Endothelial cell of umbilical vein (primary cell): ENCODE data around the gene TXNDC2.
A peak's percentile ranks its signal among the peaks of the same experiment; 100 is the strongest.

Experiments
- EZH2 ChIP-seq: IDR thresholded peaks from 2 replicates; pipeline ENCODE4 v1.6.1; 2012; ENCODE audit warnings: borderline replicate concordance, low read depth, mild to moderate bottlenecking, moderate library complexity, low read length, inconsistent platforms; ENCODE audit not compliant: severe bottlenecking
- GATA2 ChIP-seq: IDR thresholded peaks from 2 replicates; pipeline ENCODE4 v1.7.0; 2011; ENCODE audit warnings: low read depth, mild to moderate bottlenecking, moderate library complexity, mixed read lengths, low read length; ENCODE audit not compliant: insufficient read length, insufficient read depth
- MYC ChIP-seq: IDR thresholded peaks from one replicate; pipeline ENCODE4 v1.6.1; 2011; ENCODE audit warnings: mild to moderate bottlenecking, low read depth, low read length
- POLR2A ChIP-seq: IDR thresholded peaks from 2 replicates; pipeline ENCODE4 v1.6.1; 2012; ENCODE audit warnings: low read depth, mild to moderate bottlenecking, control low read depth, low read length
- POLR2AphosphoS5 ChIP-seq: IDR thresholded peaks from 2 replicates; pipeline ENCODE4 v1.6.1; 2012; ENCODE audit warnings: low read depth, mild to moderate bottlenecking, control low read depth, low read length, moderate library complexity; ENCODE audit not compliant: insufficient read depth
- TF ChIP-seq, protein P1 (sequence below), 2 donors: IDR thresholded peaks; 1 replicate in 1 of 2; 2 replicates in 1 of 2; pipeline ENCODE4 v1.5.1; 2011; ENCODE audit warnings: low read length in 2 of 2, mild to moderate bottlenecking in 2 of 2, moderate library complexity in 2 of 2, control low read depth in 1 of 2, inconsistent platforms in 1 of 2, low read depth in 1 of 2; ENCODE audit not compliant: insufficient read depth in 1 of 2; ENCODE audit errors: extremely low read depth in 1 of 2
- TF ChIP-seq, protein P2 (sequence below): IDR thresholded peaks from 2 replicates; pipeline ENCODE4 v1.6.1; 2011; ENCODE audit not compliant: insufficient read depth, insufficient read length

DNA sequence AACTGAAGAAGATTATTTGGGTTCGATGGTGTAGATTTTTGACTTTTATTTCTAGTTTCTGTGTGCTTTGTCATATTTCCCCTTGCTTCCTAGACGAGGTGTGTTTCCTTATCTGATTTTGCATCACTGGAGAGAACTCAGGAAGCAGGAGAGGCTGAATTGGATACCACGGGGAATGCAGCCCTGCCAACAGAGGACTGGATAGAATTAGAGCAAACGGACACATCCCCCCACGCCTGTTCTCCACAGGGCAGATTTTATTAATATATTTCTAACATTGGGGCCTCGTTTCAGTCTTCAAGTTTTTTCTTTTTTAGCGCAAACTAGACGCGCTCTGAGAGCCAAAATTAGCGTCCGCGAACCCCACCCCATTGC lies 27.4 kb downstream of the TXNDC2 start:
- TF ChIP-seq POLR2A (no peak), GATA2 (peak; percentile 79), EZH2 (no peak), MYC (no peak), POLR2AphosphoS5 (no peak)
- TF ChIP-seq, protein P1, sequence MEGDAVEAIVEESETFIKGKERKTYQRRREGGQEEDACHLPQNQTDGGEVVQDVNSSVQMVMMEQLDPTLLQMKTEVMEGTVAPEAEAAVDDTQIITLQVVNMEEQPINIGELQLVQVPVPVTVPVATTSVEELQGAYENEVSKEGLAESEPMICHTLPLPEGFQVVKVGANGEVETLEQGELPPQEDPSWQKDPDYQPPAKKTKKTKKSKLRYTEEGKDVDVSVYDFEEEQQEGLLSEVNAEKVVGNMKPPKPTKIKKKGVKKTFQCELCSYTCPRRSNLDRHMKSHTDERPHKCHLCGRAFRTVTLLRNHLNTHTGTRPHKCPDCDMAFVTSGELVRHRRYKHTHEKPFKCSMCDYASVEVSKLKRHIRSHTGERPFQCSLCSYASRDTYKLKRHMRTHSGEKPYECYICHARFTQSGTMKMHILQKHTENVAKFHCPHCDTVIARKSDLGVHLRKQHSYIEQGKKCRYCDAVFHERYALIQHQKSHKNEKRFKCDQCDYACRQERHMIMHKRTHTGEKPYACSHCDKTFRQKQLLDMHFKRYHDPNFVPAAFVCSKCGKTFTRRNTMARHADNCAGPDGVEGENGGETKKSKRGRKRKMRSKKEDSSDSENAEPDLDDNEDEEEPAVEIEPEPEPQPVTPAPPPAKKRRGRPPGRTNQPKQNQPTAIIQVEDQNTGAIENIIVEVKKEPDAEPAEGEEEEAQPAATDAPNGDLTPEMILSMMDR (IDR thresholded peaks at IDR 0.05; ENCODE audit: extremely low read depth in 1 of 2, insufficient read depth in 1 of 2, low read depth in 1 of 2, low read length in 2 of 2), result no peak
- TF ChIP-seq, protein P2, sequence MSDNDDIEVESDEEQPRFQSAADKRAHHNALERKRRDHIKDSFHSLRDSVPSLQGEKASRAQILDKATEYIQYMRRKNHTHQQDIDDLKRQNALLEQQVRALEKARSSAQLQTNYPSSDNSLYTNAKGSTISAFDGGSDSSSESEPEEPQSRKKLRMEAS, result no peak
